PC-9 (cell line): ENCODE results near the gene SELENOI. TPM values are rescaled to one million over a fixed set of nuclear protein-coding genes. Genes with fewer than 3 reads are reported as not detected.

Experiments
- BruUV-seq: library from RNA; stranded (reverse); fragments of 400-500 nt; replicated peaks from 2 replicates; lab custom pipeline; 2021; lab: Mats Ljungman, UMichigan
- CTCF ChIA-PET: fragments of 300-600 bp; sonication (Branson Sonifier 250); formaldehyde crosslinking; loops from one replicate; lab custom pipeline; 2022; ENCODE audit warnings: antibody characterized with exemption; lab: Charles Lee
- POLR2A ChIA-PET: fragments of 300-600 bp; sonication (Branson Sonifier 250); formaldehyde crosslinking; loops from one replicate; lab custom pipeline; 2022; ENCODE audit warnings: antibody characterized with exemption; ENCODE audit not compliant: unreplicated experiment; lab: Charles Lee
- DNase-seq, 2 experiments: peaks; one replicate each; pipeline versions ENCODE4 v3.0.0 to v3.0.0-alpha.2; 2015 to 2022; ENCODE audit warnings: mixed read lengths in 1 of 2
- H2AFZ ChIP-seq: fragments of 200-600 bp; sonication (generic); 2 replicates; pipeline ENCODE4 v1.8.1; 2017; ENCODE audit warnings: antibody characterized with exemption
- H3F3A ChIP-seq: fragments of 200-600 bp; sonication (generic); 2 replicates; pipeline ENCODE4 v1.8.1; 2017; ENCODE audit warnings: antibody characterized with exemption, mild to moderate bottlenecking, low read depth; ENCODE audit not compliant: insufficient read depth
- H3K27ac ChIP-seq: fragments of 200-600 bp; sonication (generic); 2 replicates; pipeline ENCODE4 v1.6.1; 2016; ENCODE audit warnings: mixed run types
- H3K27me3 ChIP-seq: fragments of 200-600 bp; sonication (generic); 2 replicates; pipeline ENCODE4 v1.6.1; 2016; ENCODE audit warnings: low read depth, mixed run types; ENCODE audit not compliant: insufficient read depth
- H3K36me3 ChIP-seq: fragments of 200-600 bp; sonication (generic); 2 replicates; pipeline ENCODE4 v1.6.1; 2016; ENCODE audit warnings: low read depth, mixed run types
- H3K4me1 ChIP-seq: fragments of 200-600 bp; sonication (generic); replicated peaks from 2 replicates; pipeline ENCODE4 v1.6.1; 2016; ENCODE audit warnings: mixed run types; ENCODE audit not compliant: insufficient read depth
- H3K4me2 ChIP-seq: fragments of 200-600 bp; sonication (generic); 2 replicates; pipeline ENCODE4 v1.6.1; 2017; ENCODE audit warnings: mixed run types
- H3K4me3 ChIP-seq: fragments of 200-600 bp; sonication (generic); 2 replicates; pipeline ENCODE4 v1.6.1; 2016; ENCODE audit warnings: mixed run types
- H3K79me2 ChIP-seq: fragments of 200-600 bp; sonication (generic); 2 replicates; pipeline ENCODE4 v1.6.1; 2017; ENCODE audit warnings: low read depth, mixed run types
- H3K9me2 ChIP-seq: fragments of 200-600 bp; sonication (generic); 2 replicates; pipeline ENCODE4 v1.8.1; 2017; ENCODE audit warnings: mild to moderate bottlenecking; ENCODE audit not compliant: insufficient read depth
- H3K9me3 ChIP-seq: fragments of 200-600 bp; sonication (generic); 2 replicates; pipeline ENCODE4 v1.8.1; 2016; ENCODE audit warnings: low read depth; ENCODE audit not compliant: insufficient read depth
- H4K20me1 ChIP-seq: fragments of 200-600 bp; sonication (generic); 2 replicates; pipeline ENCODE4 v1.8.1; 2017; ENCODE audit not compliant: insufficient read depth
- EZH2 ChIP-seq: fragments of 200-600 bp; sonication (generic); IDR thresholded peaks from 2 replicates; pipeline ENCODE4 v1.8.0; 2017; ENCODE audit warnings: antibody characterized with exemption, low read depth
- intact Hi-C: fragments of 100-400 bp; cut with micrococcal nuclease; formaldehyde crosslinking; loops from one replicate; pipeline ENCODE4 v1.10.0; 2022; ENCODE audit not compliant: unreplicated experiment
- total RNA-seq: library from RNA; stranded (reverse); gene quantifications from 2 replicates; pipeline ENCODE4 v1.2.3, GENCODE V29; 2021
- TF ChIP-seq, protein P1 (sequence below): fragments of 200-600 bp; sonication (generic); conservative IDR thresholded peaks from 2 replicates; pipeline ENCODE4 v1.6.1; 2017; ENCODE audit warnings: mixed run types, antibody characterized with exemption, mild to moderate bottlenecking, moderate library complexity

SELENOI gene
- total RNA-seq, 1 experiment from 2014 or later: 60.8 TPM

DNA sequence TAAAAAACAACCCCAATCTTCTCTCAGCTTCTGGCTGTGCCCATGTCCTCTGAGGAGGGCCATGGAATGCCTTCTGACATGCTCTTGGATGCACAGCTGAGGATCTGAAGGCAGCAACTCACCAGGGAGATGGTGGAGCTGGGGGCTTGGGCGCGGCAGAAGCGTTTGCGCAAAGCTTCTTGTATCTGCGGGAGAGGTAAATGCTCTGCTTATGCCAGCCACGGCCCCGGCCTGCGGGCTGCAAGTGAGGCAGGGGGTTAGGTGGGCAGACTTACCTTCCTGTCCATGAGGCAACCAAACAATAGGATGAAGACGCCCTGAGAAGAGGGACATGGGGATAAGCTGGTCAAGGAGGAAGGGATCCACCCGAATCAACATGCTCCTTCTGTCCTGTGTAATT is 36.0 kb upstream of the SELENOI start:
- no peak for DNase-seq
- Histone ChIP-seq H3K79me2 (no peaks in the 10 kb centered on the region), H3K27me3 (no peaks in the 10 kb centered on the region), H3K4me1 (no peaks in the 10 kb centered on the region), H3K27ac (no peak overlapping the region), H2AFZ (no peak overlapping the region), H4K20me1 (no peaks in the 10 kb centered on the region), H3K36me3 (no peaks in the 10 kb centered on the region), H3K9me3 (no peaks in the 10 kb centered on the region), H3K9me2 (no peaks in the 10 kb centered on the region), H3K4me2 (no peak overlapping the region), H3K4me3 (no peak overlapping the region), H3F3A (no peaks in the 10 kb centered on the region)
- intact Hi-C loops: no loop called here
- POLR2A ChIA-PET: no interaction called here
- no peak for TF ChIP-seq EZH2
- TF ChIP-seq, protein P1, sequence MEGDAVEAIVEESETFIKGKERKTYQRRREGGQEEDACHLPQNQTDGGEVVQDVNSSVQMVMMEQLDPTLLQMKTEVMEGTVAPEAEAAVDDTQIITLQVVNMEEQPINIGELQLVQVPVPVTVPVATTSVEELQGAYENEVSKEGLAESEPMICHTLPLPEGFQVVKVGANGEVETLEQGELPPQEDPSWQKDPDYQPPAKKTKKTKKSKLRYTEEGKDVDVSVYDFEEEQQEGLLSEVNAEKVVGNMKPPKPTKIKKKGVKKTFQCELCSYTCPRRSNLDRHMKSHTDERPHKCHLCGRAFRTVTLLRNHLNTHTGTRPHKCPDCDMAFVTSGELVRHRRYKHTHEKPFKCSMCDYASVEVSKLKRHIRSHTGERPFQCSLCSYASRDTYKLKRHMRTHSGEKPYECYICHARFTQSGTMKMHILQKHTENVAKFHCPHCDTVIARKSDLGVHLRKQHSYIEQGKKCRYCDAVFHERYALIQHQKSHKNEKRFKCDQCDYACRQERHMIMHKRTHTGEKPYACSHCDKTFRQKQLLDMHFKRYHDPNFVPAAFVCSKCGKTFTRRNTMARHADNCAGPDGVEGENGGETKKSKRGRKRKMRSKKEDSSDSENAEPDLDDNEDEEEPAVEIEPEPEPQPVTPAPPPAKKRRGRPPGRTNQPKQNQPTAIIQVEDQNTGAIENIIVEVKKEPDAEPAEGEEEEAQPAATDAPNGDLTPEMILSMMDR: no peak
- no TSS peak for BruUV-seq
- CTCF ChIA-PET: interaction anchor here (0.6 kb wide), 1 partner anchor 125 kb away, joined by 3 read pairs; no protein-coding TSS in a partner anchor

DNA sequence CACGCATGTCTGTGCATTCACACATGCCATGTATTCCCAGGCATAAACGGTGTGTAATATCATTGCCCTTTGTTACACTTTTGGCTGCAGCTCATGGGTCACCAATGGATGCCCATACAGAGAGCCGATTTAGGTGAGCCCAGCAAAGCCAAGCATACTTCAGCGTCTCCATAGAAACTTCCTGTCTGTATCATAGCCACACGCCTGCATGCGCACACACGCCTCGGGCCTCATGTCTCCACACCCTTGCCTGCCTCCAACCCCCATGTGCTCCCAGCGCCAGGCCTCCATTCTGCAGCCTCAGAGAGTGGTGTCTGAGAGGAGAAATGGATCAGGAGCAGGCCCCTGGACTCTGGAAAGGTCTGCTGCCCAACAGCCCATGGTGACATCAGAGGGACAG is 33.5 kb upstream of the SELENOI start:
- Histone ChIP-seq H3K4me2 (no peak overlapping the region), H3F3A (no peaks in the 10 kb centered on the region), H3K27me3 (no peaks in the 10 kb centered on the region), H3K4me1 (no peaks in the 10 kb centered on the region), H3K4me3 (no peak overlapping the region), H3K27ac (no peak overlapping the region), H4K20me1 (no peaks in the 10 kb centered on the region), H3K36me3 (no peaks in the 10 kb centered on the region), H3K9me3 (no peaks in the 10 kb centered on the region), H3K79me2 (no peaks in the 10 kb centered on the region), H2AFZ (no peak overlapping the region), H3K9me2 (no peaks in the 10 kb centered on the region)
- intact Hi-C loops: no loop called here
- TF ChIP-seq EZH2: no peak
- TF ChIP-seq, protein P1: no peak
- no TSS peak for BruUV-seq
- DNase-seq: no peak
- POLR2A ChIA-PET: no interaction called here
- CTCF ChIA-PET: no interaction called here

DNA sequence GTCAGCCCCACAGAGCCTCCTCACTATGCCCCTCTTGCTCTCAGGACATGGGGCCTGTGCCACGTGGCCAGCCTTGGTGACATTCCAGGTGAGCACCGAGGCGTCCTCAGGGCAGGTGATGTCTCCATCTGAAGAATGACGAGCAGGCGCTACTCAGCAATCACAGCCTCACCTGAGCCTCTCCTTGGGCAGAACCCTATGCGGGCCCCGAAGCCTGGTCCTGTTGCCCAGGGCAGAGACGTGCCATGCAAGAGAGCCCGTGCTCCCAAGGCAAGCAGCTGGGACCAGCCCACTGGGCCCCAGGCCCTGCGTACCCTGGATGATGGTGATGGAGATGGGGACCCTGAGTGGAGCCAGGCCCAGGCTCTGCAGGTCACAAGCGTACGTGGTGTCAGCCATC is 32.5 kb upstream of the SELENOI start:
- ChIA-PET CTCF (no interaction called here), POLR2A (no interaction called here)
- no peaks in the 10 kb centered on the region for H4K20me1 ChIP-seq
- TF ChIP-seq, protein P1: no peak
- TF ChIP-seq EZH2: no peak
- H3K9me2 ChIP-seq: no peaks in the 10 kb centered on the region
- no peak overlapping the region for H2AFZ ChIP-seq
- H3K36me3 ChIP-seq: no peaks in the 10 kb centered on the region
- H3K27me3 ChIP-seq: no peaks in the 10 kb centered on the region
- intact Hi-C loops: no loop called here
- no peak overlapping the region for H3K4me3 ChIP-seq
- H3F3A ChIP-seq: no peaks in the 10 kb centered on the region
- H3K4me2 ChIP-seq: no peak overlapping the region
- H3K9me3 ChIP-seq: no peaks in the 10 kb centered on the region
- no peaks in the 10 kb centered on the region for H3K4me1 ChIP-seq
- no peak overlapping the region for H3K27ac ChIP-seq
- H3K79me2 ChIP-seq: no peaks in the 10 kb centered on the region
- DNase-seq: no peak
- BruUV-seq: no TSS peak
